CD4-positive, alpha-beta memory T cell (primary cell): Measurements from ENCODE around the gene ATF7. TPM values are rescaled to one million over a fixed set of nuclear protein-coding genes. Genes with fewer than 3 reads are reported as not detected.

ENCODE experiments used
- CTCF ChIA-PET: fragments of 350-600 bp; sonication (Branson Sonifier 250); formaldehyde crosslinking; loops from one replicate; lab custom pipeline; 2021; ENCODE audit warnings: inconsistent platforms; ENCODE audit not compliant: partially characterized antibody; lab: Charles Lee
- POLR2A ChIA-PET: fragments of 350-600 bp; sonication (Branson Sonifier 250); formaldehyde crosslinking; loops from one replicate; lab custom pipeline; 2021; ENCODE audit not compliant: partially characterized antibody; lab: Charles Lee
- DNase-seq, 5 donors: peaks; one replicate each; pipeline versions ENCODE4 v3.0.0 to v3.0.0-alpha.2; 2020 to 2022; ENCODE audit warnings: mixed read lengths in 1 of 5
- H3K27ac ChIP-seq: one replicate; pipeline ENCODE4 v1.7.0; 2013; ENCODE audit warnings: low read depth, low read length
- H3K27me3 ChIP-seq: 2 replicates; pipeline ENCODE4 v1.7.0; 2013; ENCODE audit warnings: mild to moderate bottlenecking, low read length, moderate library complexity; ENCODE audit not compliant: insufficient read depth
- H3K36me3 ChIP-seq: 2 replicates; pipeline ENCODE4 v1.7.0; 2013; ENCODE audit warnings: mild to moderate bottlenecking, low read length, moderate library complexity; ENCODE audit not compliant: insufficient read depth
- H3K4me1 ChIP-seq: 2 replicates; pipeline ENCODE4 v1.7.0; 2013; ENCODE audit warnings: mild to moderate bottlenecking, low read length, moderate library complexity; ENCODE audit not compliant: insufficient read depth
- H3K4me3 ChIP-seq, 2 donors: one replicate each; pipeline ENCODE4 v1.7.0; 2013; ENCODE audit warnings: low read length in 2 of 2, mild to moderate bottlenecking in 1 of 2
- H3K9me3 ChIP-seq, 2 donors: one replicate each; pipeline ENCODE4 v1.7.0; 2013; ENCODE audit warnings: low read length in 2 of 2, control low read depth in 1 of 2; ENCODE audit not compliant: control insufficient read depth in 1 of 2
- H3K27ac Mint-ChIP-seq, 7 donors: one replicate each; pipeline ENCODE4 v1.8.0; 2020 to 2021; ENCODE audit warnings: mixed read lengths in 7 of 7, mild to moderate bottlenecking in 6 of 7, inconsistent platforms in 3 of 7, moderate library complexity in 3 of 7
- H3K27me3 Mint-ChIP-seq, 2 donors: one replicate each; pipeline ENCODE4 v1.8.0; 2020 to 2021; ENCODE audit warnings: mixed read lengths in 2 of 2
- H3K36me3 Mint-ChIP-seq, 2 donors: one replicate each; pipeline ENCODE4 v1.8.0; 2020 to 2021; ENCODE audit warnings: mixed read lengths in 2 of 2, inconsistent platforms in 1 of 2, mild to moderate bottlenecking in 1 of 2
- H3K4me1 Mint-ChIP-seq, 4 donors: one replicate each; pipeline ENCODE4 v1.8.0; 2020 to 2021; ENCODE audit warnings: mixed read lengths in 4 of 4, mild to moderate bottlenecking in 1 of 4
- H3K4me3 Mint-ChIP-seq, 8 donors: one replicate each; pipeline ENCODE4 v1.8.0; 2020 to 2021; ENCODE audit warnings: mixed read lengths in 8 of 8, mild to moderate bottlenecking in 7 of 8, moderate library complexity in 6 of 8, inconsistent platforms in 3 of 8
- H3K9me3 Mint-ChIP-seq, 8 donors: one replicate each; pipeline ENCODE4 v1.8.0; 2020 to 2021; ENCODE audit warnings: mixed read lengths in 8 of 8, mild to moderate bottlenecking in 5 of 8, inconsistent platforms in 3 of 8, moderate library complexity in 1 of 8
- intact Hi-C: fragments of 100-400 bp; cut with micrococcal nuclease; formaldehyde crosslinking; loops from one replicate; pipeline ENCODE4 v1.15.1; 2023
- polyA plus RNA-seq, 2 donors: library from polyadenylated mRNA; unstranded; fragments of 300-500 nt; fragmentation: Illumina TruSeq; gene quantifications; one replicate each; pipeline ENCODE4 v1.2.3, GENCODE V29; 2021
- total RNA-seq, 2 experiments: library from RNA; stranded (reverse); gene quantifications; one replicate each; pipeline ENCODE4 v1.2.3, GENCODE V29; 2021

ATF7 gene
- total and polyA plus RNA-seq, 4 experiments from 2014 or later, result 16.3 to 35.8 (median 21.6) TPM

GRCh38 chr12:53593707-53594106 is 32.5 kb downstream of the ATF7 start:
- peaks cover 14 to 16% of the 10 kb centered on the region in 2 donors for H3K36me3 Mint-ChIP-seq
- H3K4me3 ChIP-seq, result no peak overlapping the region
- intact Hi-C loops, result no loop called here
- no peak overlapping the region for H3K27ac ChIP-seq
- H3K27me3 ChIP-seq, result no peaks in the 10 kb centered on the region
- DNase-seq, result no peak
- no peak overlapping the region for H3K4me3 Mint-ChIP-seq
- H3K9me3 Mint-ChIP-seq, result no peaks in the 10 kb centered on the region
- CTCF ChIA-PET, result no interaction called here
- no peaks in the 10 kb centered on the region for H3K4me1 ChIP-seq
- H3K4me1 Mint-ChIP-seq, result peaks cover 15 to 19% (median 17%) of the 10 kb centered on the region in 4 donors
- H3K27me3 Mint-ChIP-seq, result no peaks in the 10 kb centered on the region
- peak overlapping the region in 1 of 7 donors; percentile 56 for H3K27ac Mint-ChIP-seq
- H3K9me3 ChIP-seq, result no peaks in the 10 kb centered on the region
- H3K36me3 ChIP-seq, result no peaks in the 10 kb centered on the region
- POLR2A ChIA-PET, result no interaction called here

DNA sequence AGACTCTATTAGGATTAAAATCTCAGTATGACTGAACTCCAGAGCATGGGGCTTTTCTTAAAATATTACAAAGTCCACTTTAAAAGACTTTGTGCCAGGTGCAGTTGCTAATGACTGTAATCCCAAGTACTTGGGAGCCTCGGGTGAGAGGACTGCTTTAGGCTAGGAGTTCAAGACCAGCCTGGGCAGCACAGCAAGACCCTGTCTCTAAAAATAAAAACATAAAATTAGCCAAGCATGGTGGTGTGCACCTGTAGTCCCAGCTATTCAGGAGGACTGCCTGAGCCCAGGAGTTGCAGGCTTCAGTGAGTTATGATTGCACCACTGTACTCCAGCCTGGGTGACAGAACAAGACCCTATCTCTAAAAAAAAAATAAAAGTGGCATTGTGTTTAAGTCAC is 33.2 kb downstream of the ATF7 start:
- Mint-ChIP-seq H3K4me3 (no peak overlapping the region), H3K9me3 (no peaks in the 10 kb centered on the region), H3K27ac (no peak overlapping the region), H3K27me3 (no peaks in the 10 kb centered on the region), H3K4me1 (peaks cover 16 to 25% (median 18%) of the 10 kb centered on the region in 4 donors), H3K36me3 (peaks cover 9 to 10% of the 10 kb centered on the region in 2 donors)
- Histone ChIP-seq H3K4me3 (no peak overlapping the region), H3K9me3 (no peaks in the 10 kb centered on the region), H3K27me3 (no peaks in the 10 kb centered on the region), H3K4me1 (no peaks in the 10 kb centered on the region), H3K27ac (no peak overlapping the region), H3K36me3 (no peaks in the 10 kb centered on the region)
- CTCF ChIA-PET, result interaction anchor here (0.6 kb wide), 1 partner anchor 110 kb away, joined by 4 read pairs; no protein-coding TSS in a partner anchor
- DNase-seq, result no peak
- intact Hi-C loops, result no loop called here
- POLR2A ChIA-PET, result no interaction called here

DNA sequence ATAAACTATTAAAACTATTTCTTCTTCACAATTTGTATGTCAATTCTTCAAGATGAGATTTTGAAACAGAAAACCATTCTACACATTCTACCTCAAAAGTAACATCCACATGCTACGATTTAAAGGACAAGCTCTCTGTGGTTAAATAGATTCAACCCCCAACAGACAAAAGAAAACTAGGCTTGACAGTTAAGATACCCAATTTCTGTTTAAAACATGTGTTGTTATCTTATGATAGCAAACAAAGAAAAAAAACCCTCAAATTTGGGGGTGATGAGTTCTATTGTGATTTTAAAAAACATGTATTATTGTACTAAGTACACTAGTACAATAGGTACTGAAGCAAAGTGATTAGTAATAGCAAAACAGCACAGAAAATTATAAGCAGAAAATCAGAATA is 33.8 kb downstream of the ATF7 start:
- Mint-ChIP-seq H3K36me3 (peaks cover 7 to 8% of the 10 kb centered on the region in 2 donors), H3K27me3 (no peaks in the 10 kb centered on the region), H3K9me3 (no peaks in the 10 kb centered on the region), H3K4me3 (no peak overlapping the region), H3K4me1 (peaks cover 16 to 25% (median 18%) of the 10 kb centered on the region in 4 donors), H3K27ac (peak overlapping the region in 2 of 7 donors; percentile 18 to 46)
- Histone ChIP-seq H3K36me3 (no peaks in the 10 kb centered on the region), H3K27ac (no peak overlapping the region), H3K9me3 (no peaks in the 10 kb centered on the region), H3K4me3 (no peak overlapping the region), H3K27me3 (no peaks in the 10 kb centered on the region), H3K4me1 (no peaks in the 10 kb centered on the region)
- ChIA-PET CTCF (interaction anchor here (1.2 kb wide), 1 partner anchor 85 kb away, joined by 4 read pairs; no protein-coding TSS in a partner anchor), POLR2A (no interaction called here)
- intact Hi-C loops, result no loop called here
- DNase-seq, result no peak

DNA sequence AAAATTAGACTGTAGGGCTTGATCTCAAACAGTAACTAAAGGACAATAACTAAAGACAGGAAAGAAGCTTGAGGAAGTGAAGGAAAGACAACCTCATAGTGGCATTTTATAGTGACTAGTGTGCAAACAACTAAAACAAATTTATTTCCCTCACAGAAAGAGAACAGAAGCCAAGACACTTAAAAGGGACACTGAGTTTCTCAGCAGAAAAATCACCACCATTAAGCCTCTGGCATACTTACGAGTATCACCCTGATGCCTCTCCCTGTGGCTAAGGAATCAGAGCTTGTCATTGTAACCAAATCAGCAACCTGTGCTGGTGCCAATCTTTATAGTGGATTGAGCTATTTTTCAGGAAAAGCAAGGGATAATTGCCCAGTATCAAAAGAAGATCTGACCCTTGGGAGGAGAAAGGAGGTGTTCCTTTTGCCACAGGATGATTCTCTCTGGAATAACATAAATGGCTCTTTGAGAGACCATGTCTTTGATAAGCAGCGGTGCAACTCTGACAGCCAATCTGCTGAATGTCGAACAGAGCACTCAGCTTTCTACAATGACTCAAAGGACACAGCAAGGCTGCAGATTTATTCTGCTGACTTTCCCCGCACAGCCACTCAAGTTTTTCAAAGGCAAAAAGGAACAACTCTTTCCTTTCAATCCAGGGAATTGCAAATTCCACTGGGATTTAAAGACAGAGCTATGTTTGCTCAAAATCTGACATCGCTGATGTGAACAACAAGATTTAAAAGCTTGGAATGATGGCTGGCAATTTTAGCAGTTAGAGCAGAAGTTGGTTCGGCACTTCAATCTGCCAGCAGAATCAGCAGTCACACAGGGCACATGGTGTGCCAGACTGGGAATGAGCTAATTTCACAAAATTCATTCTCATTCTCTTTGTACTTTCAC is 34.6 kb downstream of the ATF7 start:
- Mint-ChIP-seq H3K9me3 (no peaks in the 10 kb centered on the region), H3K27me3 (no peaks in the 10 kb centered on the region), H3K27ac (peak overlapping the region in 1 of 7 donors; percentile 46), H3K4me1 (peaks cover 20 to 29% (median 21%) of the 10 kb centered on the region in 4 donors), H3K36me3 (peaks cover 6 to 7% of the 10 kb centered on the region in 2 donors), H3K4me3 (no peak overlapping the region)
- H3K36me3 ChIP-seq, result no peaks in the 10 kb centered on the region
- ChIA-PET POLR2A (interaction anchor here (0.6 kb wide), 1 partner anchor 145 kb away, joined by 5 read pairs; no protein-coding TSS in a partner anchor), CTCF (interaction anchor here (1.2 kb wide), 1 partner anchor 86 kb away, joined by 4 read pairs; no protein-coding TSS in a partner anchor)
- H3K4me1 ChIP-seq, result no peaks in the 10 kb centered on the region
- intact Hi-C loops, result no loop called here
- H3K4me3 ChIP-seq, result no peak overlapping the region
- no peak overlapping the region for H3K27ac ChIP-seq
- H3K9me3 ChIP-seq, result no peaks in the 10 kb centered on the region
- no peaks in the 10 kb centered on the region for H3K27me3 ChIP-seq
- DNase-seq, result no peak

DNA sequence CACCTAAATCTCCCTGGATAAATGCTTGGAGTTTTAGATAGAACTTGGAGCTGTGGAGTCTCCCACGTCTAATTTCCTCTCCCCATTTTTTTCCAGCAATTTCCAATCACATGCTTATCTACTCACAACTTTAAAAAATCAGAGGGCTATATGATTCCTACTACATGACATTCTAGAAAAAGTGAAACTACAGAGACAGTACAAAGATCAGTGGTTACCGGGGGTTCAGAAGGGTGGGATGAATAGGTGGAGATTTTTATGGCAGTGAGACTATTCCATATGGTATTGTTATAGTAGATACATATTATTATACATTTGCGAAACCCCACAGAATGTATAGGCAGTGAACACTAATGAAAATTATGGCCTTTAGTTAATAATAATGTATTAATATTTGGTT is 35.5 kb downstream of the ATF7 start:
- DNase-seq, result no peak
- no peak overlapping the region for H3K4me3 Mint-ChIP-seq
- Histone ChIP-seq H3K4me3 (no peak overlapping the region), H3K36me3 (no peaks in the 10 kb centered on the region), H3K9me3 (no peaks in the 10 kb centered on the region), H3K27me3 (no peaks in the 10 kb centered on the region), H3K27ac (no peak overlapping the region), H3K4me1 (no peaks in the 10 kb centered on the region)
- H3K36me3 Mint-ChIP-seq, result peaks cover 6 to 7% of the 10 kb centered on the region in 2 donors
- no peaks in the 10 kb centered on the region for H3K9me3 Mint-ChIP-seq
- intact Hi-C loops, result no loop called here
- H3K4me1 Mint-ChIP-seq, result peaks cover 18 to 30% (median 24%) of the 10 kb centered on the region in 4 donors
- H3K27me3 Mint-ChIP-seq, result no peaks in the 10 kb centered on the region
- peak overlapping the region in 1 of 7 donors; percentile 65 for H3K27ac Mint-ChIP-seq
- POLR2A ChIA-PET, result no interaction called here
- CTCF ChIA-PET, result no interaction called here

- H3K36me3 ChIP-seq, result no peaks in the 10 kb centered on the region
- DNase-seq, result no peak
- no peak overlapping the region for H3K4me3 Mint-ChIP-seq
- CTCF ChIA-PET, result no interaction called here
- POLR2A ChIA-PET, result no interaction called here
- H3K27ac ChIP-seq, result no peak overlapping the region
- no peaks in the 10 kb centered on the region for H3K9me3 ChIP-seq
- H3K36me3 Mint-ChIP-seq, result peaks cover 3 to 7% of the 10 kb centered on the region in 2 donors
- intact Hi-C loops, result no loop called here
- no peaks in the 10 kb centered on the region for H3K9me3 Mint-ChIP-seq
- no peaks in the 10 kb centered on the region for H3K27me3 Mint-ChIP-seq
- H3K27me3 ChIP-seq, result no peaks in the 10 kb centered on the region
- H3K4me1 Mint-ChIP-seq, result peaks cover 13 to 30% (median 24%) of the 10 kb centered on the region in 4 donors
- H3K4me1 ChIP-seq, result no peaks in the 10 kb centered on the region
- no peak overlapping the region for H3K4me3 ChIP-seq
- H3K27ac Mint-ChIP-seq, result peak overlapping the region in 1 of 7 donors; percentile 34
Measured at GRCh38 chr12:53589915-53590314, 36.3 kb downstream of the ATF7 start.

DNA sequence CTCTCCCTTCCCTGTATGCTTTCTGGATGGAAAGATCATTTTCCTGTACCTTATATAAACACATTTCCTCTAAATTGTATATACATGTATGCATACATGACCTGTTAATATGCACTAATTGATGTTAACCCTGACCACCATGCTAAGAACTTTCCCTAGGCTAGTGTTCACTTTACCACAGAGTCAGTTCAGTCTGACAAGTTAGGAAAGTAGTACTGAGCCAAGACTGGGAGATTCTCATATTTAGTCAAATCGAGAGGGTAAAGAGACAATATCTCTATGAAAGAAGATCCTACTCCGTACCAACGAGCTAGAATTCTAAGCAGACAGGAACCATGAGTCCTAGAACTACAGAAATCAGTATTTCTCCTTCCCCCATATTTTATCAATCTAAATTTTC is 36.8 kb downstream of the ATF7 start:
- no peak for DNase-seq
- no peaks in the 10 kb centered on the region for H3K27me3 ChIP-seq
- Mint-ChIP-seq H3K9me3 (no peaks in the 10 kb centered on the region), H3K27ac (peak overlapping the region in 3 of 7 donors; percentile 1 to 51 (median 17)), H3K36me3 (peaks cover 5 to 10% of the 10 kb centered on the region in 2 donors), H3K4me3 (no peak overlapping the region), H3K4me1 (peaks cover 13 to 30% (median 25%) of the 10 kb centered on the region in 4 donors), H3K27me3 (no peaks in the 10 kb centered on the region)
- no peaks in the 10 kb centered on the region for H3K9me3 ChIP-seq
- H3K36me3 ChIP-seq, result no peaks in the 10 kb centered on the region
- ChIA-PET CTCF (no interaction called here), POLR2A (no interaction called here)
- H3K4me3 ChIP-seq, result no peak overlapping the region
- H3K4me1 ChIP-seq, result no peaks in the 10 kb centered on the region
- H3K27ac ChIP-seq, result no peak overlapping the region
- intact Hi-C loops, result no loop called here
